ENCODE data around the gene CAMKK2.
"Not testable (repeated sequence)": the region's sequence is repeated elsewhere in the genome, so short reads cannot be mapped to it uniquely, and the experiment has no call there.

CAMKK2 gene

GRCh38 chr12:121202407-121203355, 93.8 kb downstream of the CAMKK2 start:
- DNase-seq (ENCODE audit: low read depth in 4 of 4, low spot score in 1 of 4) = no peak

DNA sequence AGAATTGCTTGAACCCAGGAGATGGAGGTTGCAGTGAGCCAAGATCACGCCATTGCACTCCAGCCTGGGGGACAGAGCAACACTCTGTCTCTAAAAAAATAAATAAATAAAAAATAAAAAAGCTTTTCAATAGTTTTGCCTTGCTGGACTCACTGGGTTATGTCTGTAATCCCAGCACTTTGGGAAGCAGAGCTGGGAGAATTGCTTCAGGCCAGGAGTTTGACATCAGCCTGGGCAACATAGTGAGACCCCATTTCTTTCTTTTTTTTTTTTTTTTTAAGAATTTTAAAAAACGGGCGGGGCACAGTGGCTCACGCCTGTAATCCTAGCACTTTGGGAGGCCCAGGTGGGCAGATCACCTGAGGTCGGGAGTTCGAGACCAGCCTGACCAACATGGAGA, 95.4 kb downstream of the CAMKK2 start:
- DNase-seq (ENCODE audit: low read depth in 4 of 4, low spot score in 1 of 4) = not testable (repeated sequence)

- no peak for DNase-seq (ENCODE audit: low read depth in 4 of 4, low spot score in 1 of 4)
These were observed 97.6 kb downstream of the CAMKK2 start for GRCh38 chr12:121198949-121199348.

- DNase-seq (ENCODE audit: low read depth in 4 of 4, low spot score in 1 of 4) = no peak
These were observed 99.6 kb downstream of the CAMKK2 start for GRCh38 chr12:121196902-121197301.

GRCh38 chr12:121191151-121191550, 105.4 kb downstream of the CAMKK2 start:
- DNase-seq (ENCODE audit: low read depth in 4 of 4, low spot score in 1 of 4) = no peak

- DNase-seq (ENCODE audit: low read depth in 4 of 4, low spot score in 1 of 4) = no peak
These were observed 105.9 kb downstream of the CAMKK2 start for GRCh38 chr12:121190523-121191031.

DNA sequence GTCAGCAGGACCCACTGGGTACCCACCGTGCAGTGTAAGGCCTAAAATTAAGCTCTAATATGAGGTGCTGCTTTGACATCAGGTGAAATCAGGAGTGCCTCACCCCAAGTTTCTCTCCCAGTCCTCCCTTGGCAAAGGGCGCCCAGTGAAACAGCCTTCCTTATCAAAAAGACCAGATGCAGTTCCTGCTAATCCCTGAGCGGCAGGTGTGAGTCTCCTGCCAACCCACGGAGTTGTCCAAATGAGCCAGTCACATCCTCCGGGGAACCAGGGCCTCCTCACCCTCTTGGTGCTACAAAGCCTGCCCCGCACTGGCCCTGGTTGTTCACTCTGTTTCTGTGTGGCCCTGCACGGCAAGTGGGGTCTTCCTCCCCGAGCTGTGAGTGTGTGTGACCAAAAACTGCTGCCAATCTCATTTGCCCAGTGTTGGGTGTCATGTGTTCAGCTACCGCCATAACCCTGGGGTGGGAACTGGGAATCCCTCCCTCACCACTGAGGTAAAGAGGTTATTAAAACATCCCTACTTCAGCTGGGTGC, 106.8 kb downstream of the CAMKK2 start:
- no peak for DNase-seq (ENCODE audit: low read depth in 4 of 4, low spot score in 1 of 4)

GRCh38 chr12:121189131-121189530, 107.4 kb downstream of the CAMKK2 start:
- DNase-seq (ENCODE audit: low read depth in 4 of 4, low spot score in 1 of 4) = no peak

- DNase-seq (ENCODE audit: low read depth in 4 of 4, low spot score in 1 of 4) = no peak
These were observed 108.3 kb downstream of the CAMKK2 start for GRCh38 chr12:121188227-121188626.
